ENCODE data around the gene TSPAN33.

- TF ChIP-seq CTCF (conservative IDR thresholded peaks at IDR 0.05 in 1 of 2, IDR thresholded peaks at IDR 0.05 in 1 of 2; ENCODE audit: extremely low read depth in 1 of 2, insufficient read depth in 1 of 2, low read depth in 1 of 2, low read length in 2 of 2) (no peak), EZH2 (IDR thresholded peaks at IDR 0.05; ENCODE audit: borderline replicate concordance, low read length) (no peak)
Measured at GRCh38 chr7:129203050-129203741, 58.7 kb downstream of the TSPAN33 start.

Measured in mammary epithelial cell (primary cell).